GM19438 (cell line): Measurements from ENCODE around the gene LRRC27.

Source experiments
- ATAC-seq: cut with Tn5 transposase; IDR thresholded peaks from one replicate; pipeline ENCODE4 v1.9.1; 2021; ENCODE audit warnings: low read depth; ENCODE audit not compliant: unreplicated experiment

The LRRC27 gene

DNA sequence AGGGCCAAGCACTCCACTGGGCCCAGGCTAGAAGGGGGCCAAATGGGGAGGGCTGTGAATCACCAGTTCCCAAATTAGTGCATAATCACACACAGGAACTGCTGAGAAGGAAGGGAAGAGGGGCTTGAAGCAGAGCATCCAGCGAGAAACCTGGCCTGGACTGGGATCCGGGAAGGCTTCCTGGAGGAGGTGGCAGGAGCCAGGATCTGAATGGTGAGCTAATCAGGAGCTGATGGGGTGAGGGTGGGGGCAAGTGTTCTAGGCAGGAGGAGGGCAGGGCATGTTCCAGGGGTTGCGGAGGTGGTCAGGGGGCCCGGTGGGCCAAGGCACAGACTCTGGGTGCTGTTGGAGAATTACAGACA lies 77.7 kb downstream of the LRRC27 start:
- ATAC-seq, result no peak

DNA sequence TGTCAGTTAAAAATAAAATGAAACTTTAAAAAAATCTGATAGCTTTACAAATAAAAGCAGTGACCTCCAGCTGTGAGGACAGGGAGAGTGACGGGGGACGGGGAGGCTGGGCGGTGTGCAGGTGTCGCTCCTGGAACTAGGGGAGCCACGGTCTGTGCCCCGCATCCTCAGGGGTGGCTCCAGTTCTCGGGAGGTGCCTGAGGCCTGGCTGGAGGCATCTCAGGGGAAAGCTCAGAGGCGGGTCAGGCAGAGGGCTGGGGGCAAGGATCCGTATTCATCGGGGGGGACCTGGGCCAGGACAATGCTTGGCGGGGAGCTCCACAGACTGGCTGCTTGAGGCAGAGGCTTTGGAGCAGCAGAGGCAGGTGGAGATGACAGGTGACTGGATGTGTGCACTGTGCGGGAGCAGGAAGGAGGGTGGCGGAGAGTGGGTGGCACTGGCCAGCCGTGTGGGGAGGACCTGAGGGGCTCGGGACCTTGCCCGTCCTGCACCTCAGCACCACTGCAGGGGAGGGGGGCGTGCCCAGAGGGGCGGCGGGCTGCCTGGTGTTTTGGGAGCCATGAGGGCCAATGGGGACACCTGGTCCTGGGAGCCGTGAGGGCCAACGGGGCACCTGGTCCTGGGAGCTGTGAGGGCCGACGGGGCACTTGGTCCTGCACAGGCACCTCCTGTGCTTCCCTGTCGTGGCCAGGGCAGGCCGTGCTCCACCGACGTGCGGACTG lies 78.2 kb downstream of the LRRC27 start:
- no peak for ATAC-seq

DNA sequence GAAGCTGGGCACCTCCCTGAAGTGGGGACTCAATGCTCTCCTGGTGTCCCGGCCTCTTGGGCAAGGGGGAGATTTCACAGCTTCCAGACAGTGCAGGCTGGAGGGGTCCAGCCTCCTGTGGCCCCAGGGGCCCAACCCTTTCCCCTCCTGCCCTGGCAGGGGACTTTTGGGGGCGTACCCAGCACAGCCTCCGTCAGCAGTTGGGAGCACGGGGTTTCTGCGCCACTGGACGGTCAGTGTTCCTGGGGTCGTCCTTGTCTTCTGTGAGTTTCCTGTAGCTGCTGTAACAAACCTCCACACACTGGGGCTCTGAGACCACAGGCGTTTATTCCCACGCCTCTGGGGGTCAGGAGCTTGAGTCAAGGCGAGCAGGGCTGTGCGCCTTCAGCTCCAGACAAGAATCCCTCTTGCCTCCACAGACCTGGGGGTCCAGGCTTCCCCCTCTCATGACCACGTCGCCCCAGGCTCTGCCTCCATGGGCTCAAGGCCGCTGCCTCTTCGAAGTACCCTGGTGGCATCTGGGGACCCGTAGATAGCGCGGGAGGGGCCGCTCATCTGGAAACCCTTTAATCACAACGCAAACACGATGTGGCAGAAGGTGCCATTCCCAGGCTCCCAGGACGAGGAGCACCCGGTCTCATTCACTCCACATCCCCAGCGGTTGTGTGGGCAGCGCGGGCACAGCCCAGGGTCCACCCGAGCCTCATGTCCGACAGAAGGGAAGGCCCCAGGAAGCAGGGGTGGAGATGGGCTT lies 79.0 kb downstream of the LRRC27 start:
- no peak for ATAC-seq

DNA sequence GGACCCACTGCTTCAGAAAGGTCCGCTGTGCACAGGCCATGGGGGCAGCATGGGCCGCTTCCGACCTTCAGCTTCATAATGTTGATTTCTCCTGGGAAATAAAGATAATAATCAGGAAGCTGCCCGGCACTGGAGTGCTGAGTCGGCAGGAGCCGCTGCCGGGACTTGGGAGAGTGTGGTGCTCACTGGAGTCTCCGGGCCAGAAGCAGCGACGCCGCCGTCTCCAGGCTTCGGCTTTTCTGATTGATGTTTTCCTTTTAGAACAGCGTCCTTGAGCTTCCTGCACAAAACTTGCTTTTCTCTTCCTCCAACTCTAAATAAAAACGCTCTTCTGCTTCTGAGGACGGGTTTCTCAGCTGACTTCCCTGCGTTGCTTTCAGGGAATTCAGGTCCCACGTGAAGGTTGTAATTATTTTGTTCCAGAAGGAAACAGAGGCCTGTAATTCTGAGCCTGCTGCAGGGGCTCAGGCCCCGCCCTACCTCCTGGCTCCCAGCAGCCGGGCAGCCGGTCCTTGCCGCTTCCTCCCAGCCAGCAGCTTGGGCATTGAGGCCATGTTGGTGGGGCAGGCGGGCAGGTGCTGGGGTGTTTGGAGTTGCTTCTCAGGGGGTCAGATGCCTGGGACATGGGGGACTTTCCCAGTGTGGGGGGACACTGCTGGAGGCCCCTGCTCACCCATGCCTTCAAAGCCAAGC lies 79.7 kb downstream of the LRRC27 start:
- no peak for ATAC-seq

DNA sequence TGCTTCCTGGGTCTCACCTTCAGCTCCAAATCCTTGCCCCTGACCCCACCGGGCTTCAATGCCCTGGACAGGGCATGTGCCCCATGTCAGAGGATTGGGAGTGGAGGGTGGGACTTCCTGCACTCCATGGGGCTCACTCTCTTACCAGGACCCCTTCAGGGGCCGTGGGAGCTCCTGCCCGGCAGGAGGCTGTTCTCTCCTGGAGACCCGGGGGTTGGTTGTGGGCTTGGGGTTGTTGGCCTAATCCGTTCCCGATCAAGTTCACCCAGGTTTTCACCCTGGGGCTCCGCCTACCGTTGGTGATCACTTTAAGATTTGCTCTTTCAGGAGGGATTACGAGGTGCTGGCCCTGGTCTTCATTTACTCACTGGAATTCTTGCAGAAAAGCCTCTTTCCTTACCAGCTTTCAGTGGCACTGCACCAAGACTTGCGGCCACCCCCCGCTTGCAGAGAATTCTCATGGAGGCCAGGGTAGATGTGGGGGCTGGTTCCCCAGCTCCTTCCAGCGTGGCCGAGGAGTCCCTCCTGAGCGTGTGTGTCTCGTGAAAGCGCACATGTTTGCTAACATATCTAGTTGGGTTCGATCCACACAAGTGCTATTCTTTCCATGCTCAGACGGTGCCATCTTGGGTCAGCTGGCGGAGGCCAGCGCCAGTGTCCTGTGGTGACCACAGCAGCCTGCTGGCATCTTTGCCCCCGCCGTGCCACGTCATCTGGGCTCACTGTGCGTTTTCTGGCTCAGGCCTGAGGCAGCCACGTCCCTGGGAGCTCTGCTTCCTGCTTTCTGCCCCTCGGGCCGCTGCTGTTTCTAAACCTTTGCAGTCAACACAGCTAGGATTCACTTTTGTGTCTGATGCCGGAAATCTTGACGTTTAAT lies 80.6 kb downstream of the LRRC27 start:
- no peak for ATAC-seq

DNA sequence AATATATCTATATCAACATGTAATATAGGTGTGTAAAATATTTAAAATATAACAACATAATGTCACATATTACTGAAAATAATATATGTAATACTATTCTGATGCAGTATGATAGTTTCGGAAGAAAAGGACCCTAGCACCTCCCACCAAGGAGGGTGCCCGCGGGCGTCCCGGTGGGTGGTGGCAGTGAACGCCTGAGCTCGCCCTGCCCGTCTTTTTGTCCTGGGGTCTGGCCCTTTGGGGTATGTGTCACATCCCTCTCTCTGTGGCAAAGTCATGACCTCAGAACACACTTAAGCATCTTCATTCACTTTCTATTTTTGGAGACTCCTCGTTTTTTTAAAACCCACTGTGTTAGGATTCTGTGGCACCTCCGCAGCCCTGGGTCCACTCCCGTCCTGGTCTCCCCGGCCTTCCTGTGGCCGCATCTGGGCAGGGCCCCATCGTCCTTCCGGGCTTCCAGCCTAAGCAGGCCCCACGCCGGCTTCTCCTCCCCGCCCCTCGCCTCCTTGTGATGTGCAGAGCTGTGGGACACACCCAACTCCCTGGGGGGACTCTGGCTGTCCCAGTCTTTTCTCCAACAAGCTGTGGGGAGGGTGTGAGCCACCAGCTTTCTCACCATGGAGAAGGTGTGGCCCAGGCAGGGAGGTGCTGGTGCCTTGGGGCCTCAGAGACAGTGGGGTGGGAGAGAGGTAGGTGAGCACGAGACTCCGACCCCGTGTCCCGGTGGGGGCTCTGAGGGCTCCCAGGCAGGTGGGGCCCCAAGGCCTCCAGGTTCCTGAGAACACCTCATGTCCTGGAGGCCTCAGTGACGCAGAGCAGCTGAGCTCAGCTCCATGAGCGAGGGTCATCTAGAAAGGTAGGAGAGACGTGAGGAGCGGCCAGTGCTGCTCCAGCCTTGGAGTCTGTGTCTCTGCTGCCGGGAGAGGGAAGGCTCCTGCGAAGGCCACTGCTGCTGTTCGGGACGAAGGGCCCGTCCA lies 81.5 kb downstream of the LRRC27 start:
- no peak for ATAC-seq

DNA sequence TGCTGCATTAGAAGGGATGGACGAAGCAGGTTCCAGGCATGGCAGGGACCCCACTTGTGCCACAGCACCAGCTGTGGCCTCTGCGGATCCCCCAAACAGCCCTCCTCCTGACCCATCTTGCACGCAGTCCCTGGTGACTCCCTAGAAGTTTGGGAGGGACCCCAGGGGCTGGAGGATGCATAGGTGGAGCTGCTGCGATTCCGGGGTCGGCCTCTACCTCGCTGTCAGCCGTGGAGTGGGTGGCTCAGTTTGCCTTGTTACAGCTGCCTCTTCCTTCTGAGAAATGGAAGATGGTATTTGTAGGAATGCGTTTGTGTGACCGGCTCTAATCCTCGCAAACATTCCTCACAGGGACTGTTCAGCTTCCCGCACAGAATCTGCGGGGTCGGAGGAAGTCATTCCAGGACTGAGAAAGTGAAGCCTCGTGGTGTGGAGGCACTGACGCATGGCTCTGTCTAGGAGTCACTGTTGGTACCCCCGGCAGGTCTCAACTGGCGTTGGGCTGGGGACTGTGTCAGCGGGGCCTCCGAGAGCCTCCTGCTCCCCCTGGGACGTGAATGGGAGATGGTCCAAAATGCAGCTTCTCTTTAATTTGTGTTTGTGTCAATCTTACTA lies 82.5 kb downstream of the LRRC27 start:
- no peak for ATAC-seq

DNA sequence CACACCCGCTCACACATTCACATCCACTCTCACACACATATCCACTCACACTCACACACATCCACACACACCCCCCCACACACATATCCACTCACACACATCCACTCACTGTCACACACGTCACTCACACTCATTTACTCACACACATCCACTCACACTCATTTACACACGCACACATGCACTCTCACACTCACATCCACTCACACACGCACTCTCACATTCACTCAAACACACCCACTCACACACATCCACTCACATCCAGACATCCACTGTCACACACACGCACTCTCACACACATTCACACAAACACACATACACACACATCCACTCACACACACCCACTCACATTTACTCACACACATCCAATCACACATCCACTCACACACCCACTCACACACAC lies 83.3 kb downstream of the LRRC27 start:
- ATAC-seq, result no peak

DNA sequence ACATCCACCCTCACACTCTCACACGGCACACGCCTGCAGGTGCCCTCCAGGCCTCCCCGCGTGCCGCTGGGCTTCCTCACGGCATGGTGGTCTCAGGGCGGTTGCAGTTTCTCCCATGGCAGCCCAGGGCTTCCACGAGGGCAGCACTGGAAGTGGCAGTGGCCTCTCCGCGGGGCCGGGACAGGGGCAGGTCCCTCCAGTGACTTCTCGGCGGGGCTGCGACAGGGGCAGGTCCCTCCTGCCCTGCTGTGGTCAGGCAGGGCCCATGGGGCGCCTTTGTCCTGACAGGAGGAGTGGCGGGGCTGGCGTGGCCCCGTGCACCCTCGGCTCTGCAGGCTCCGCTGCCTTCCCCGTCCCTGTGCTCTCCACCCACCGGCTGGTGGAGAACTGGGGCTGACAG lies 84.0 kb downstream of the LRRC27 start:
- ATAC-seq, result no peak

DNA sequence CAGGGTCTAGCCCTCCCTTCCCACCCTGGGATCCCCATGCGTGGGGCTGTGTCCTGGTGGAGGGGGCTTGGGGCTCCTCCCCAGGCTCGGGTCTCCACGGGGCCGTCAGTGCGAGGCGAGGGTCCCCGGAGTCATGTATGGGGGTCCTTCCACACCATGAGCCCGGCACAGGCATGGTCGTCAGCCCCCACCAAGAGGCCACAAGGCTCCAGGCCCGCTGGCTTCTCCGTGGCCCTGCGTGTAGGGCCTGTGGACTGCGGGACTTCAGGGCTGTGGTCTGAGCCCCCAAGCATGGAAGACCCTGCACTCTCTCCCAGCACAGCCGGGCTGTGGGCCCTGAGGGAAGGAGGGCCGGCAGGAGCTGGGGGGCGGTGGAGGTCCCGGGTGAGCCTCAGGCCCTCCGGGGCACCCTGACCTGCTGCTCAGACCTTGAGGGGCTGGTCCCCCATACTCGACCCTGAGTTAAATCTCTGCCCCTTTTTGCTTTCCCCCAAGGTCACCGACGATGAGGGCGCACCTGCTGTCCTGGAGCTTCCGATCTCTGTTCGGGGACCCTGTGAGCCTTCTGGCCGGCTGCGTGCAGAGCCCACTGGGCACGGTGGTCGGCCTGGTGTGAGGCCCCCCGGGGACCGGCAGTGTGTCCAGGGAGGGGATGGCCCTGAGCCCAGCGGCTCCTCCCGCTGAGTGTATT lies 84.7 kb downstream of the LRRC27 start:
- ATAC-seq, result no peak

DNA sequence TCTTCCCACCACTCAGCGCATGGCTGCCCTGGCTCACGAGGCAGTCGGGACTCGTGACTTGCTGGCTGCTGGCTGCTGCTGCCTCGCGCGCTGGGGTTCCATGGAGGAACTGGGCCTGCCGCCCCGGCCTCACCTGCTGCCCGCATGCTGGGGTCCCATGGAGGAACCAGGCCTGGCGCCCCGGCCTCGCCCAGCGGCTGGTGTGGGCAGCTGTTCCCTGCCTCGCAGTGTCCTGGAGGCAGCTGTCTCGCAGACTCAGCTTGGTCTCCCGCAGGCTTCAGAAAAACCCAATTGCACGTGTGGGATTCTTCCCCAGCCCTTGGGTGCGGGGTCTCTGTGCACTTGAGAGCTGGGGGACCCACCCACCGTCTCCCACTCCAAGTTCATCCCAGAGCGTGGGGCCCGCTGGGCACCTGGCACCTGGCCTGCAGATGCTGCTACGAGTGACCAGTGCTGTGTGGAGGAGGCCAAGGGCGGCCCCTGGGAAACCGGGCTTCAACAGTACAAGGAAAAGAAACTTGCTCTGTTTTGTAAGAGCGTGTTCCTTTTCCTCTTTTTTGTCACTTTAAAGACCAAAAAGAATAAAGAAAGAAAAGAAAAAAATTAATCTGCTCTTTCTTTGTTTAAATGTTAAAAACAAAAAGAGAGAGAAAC lies 85.4 kb downstream of the LRRC27 start:
- no peak for ATAC-seq

DNA sequence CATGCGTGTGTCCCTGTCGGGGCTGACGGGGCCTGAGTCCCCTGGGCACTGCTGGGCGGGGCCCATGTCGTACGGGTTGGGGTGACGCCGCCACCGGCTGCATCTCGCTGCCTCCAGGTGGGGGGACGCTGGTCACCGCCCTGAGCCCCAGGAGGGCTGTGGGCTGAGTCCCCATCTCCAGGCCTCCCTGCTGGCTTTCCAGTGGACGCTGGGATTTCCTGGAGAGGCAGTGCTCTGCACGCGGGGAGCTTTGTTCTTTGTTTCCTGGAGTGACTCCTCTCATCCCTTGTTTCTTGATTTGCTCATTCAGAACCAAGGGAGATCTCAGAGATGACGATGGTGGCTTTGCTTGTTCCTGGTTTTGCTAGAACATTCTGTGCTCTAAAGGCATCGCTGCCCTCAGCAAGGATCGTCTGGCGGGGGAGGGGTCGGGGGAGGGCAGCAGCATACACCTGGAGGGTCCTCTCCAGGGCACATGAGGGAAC lies 86.0 kb downstream of the LRRC27 start:
- ATAC-seq, result no peak

DNA sequence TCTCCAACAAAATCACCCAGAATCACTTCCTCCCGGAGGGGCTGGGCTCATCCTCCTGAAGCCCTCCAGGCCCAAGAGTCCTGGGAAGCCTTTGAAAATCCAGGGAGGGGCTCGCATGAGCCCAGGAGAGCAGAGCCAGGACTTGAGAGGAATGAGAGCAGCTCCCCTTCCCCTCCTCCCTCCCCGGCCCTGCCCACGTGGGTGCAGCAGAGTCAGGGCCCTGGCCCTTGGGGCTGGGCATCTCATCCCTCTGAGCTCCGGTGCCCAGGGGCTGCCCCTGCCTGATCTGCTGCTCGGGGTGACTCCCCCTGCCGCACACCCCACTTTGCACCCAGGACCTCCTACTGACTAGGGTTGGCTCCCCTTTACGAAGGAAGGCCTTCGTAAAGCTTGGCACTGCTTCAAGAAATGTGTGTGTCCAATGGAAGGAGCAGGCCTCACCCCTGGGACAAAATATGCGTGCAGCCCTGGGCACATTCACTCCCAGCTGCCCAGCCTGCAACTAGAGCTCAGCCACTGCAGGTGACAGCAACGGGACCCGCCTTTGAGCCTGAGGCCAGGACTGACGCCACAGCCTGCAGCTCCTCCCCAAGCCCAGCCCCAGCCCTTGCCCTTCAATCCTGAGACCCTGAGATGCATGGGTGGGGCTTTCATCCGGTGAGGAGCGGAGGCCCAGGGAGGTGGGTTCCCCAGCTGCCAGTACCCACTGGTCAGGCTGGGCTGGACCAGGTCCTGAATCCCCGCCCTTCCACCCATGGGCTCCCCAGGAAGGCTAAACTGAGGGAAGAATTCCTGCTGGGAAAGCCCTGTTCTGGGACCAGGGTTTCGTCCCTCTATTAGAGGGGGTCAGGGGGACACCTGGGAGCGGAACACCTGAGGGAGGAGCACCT lies 86.8 kb downstream of the LRRC27 start:
- ATAC-seq, result no peak

DNA sequence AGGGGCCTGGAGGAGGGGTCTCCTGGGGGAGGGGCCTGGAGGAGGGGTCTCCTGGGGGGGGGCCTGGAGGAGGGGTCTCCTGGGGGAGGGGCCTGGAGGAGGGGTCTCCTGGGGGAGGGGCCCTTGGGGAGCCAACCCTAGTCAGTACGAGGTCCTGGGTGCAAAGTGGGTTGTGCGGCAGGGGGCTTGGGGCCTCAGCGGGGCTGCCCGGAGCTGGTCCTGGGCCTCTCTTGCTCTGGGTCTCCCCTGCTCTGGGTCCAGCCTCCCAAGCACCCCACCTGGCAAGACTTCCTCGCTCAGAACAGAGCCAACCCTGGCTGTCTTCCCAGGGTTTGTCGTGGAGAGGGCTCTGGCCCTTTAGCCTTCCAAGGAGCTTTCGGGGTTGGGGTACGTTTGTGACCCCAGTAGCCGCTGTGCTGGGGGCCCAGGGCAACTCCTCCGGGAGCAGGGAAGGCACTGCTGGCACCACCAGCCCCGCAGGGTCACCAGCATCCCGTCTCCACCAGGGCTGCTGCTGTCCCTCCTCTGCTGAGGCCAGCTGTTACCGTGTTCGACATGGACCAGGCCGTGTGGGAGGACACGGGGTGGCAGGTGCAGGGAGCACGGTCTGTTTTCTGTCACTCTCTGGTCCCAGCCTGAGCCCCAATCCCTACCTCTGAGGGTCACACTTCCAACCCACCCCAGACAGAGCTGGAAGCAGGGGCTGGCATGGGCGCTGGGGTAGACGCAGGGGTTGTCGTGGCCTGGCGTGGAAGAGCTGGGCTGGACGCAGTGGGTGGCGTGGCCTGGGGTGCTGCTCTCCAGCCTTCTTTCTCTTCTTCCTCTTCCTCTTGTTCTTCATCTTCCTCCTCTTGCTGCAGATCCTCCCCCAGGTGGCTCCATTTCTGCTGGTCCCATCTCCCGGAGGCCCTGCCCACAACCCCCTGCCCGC lies 87.8 kb downstream of the LRRC27 start:
- ATAC-seq, result no peak

DNA sequence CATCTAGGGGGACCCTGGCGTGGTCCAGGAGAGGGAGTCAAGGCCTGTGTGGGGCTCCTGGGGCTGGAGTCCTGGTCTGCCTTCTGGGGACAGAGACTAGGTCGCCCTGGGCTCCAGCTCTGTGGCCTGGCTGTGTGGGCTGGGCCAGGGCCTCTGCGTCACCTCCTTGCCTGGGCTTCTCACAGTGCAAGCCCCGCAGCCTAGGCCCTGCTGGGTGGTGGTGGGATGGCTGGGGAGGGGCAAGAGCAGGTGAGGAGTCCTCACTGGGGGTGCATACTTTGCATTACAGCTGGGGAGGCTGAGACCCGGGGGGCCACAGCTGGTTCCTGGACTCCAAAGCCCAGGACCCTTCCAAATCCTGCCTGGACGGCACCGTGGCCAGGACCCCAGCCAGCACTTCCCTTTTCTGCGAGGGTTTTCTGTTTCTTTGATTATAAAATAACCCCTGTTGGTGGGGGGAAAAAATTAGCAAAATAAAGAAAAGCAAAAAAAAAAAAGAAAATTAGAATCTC lies 88.5 kb downstream of the LRRC27 start:
- ATAC-seq, result no peak
